ENCODE results near the gene CLK2.
"Not testable (repeated sequence)": the region's sequence is repeated elsewhere in the genome, so short reads cannot be mapped to it uniquely, and the experiment has no call there.

Gene CLK2

DNA sequence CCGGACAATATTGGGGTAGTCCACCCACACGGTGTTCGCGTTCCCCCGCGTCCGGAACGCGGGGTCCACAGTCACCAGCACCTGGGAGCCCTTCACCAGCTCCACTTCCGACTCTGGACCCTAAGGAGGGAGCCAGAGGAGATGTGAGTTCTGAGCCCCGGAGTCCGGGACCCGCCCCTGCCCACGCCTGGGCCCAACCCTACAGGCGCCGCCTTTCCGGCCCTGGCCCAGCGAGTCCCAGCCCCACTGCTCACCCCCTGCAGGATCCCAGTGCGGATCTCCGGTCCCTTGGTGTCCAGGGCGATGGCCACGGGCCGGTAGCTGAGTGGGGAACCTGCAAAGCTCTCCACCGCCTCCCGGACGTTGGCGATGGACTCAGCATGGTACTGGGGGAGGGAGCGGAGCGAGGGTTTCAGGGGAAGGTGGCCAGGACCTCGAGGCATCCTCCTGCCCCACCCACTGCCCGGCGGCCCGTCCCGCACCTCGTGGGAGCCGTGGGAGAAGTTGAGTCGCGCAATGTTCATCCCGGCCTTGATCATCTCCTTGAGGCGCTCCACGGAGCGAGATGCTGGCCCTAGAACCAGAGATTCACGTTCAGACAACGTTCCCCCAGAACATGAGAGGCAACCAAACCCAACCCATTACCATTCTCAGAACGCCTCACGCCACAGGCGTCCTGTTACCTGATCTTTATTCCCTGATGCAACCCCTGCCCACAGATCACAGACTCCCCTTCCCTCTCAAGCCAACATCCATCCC is 22.1 kb upstream of the CLK2 start:
- DNase-seq (ENCODE audit: low read depth) = no peak
- H3K4me1 ChIP-seq (ENCODE audit: control insufficient read depth, insufficient read depth, low read length) = no peaks in the 10 kb centered on the region
- no peak overlapping the region for H3K4me3 ChIP-seq (ENCODE audit: low read length)
- H3K9me3 ChIP-seq (ENCODE audit: control insufficient read depth, low read length) = no peaks in the 10 kb centered on the region
- H3K9ac ChIP-seq (ENCODE audit: low read length) = no peak overlapping the region
- peaks cover 51% of the 10 kb centered on the region for H3K27me3 ChIP-seq (replicated peaks; ENCODE audit: control insufficient read depth, insufficient read depth, low read length)
- H3K36me3 ChIP-seq (ENCODE audit: control insufficient read depth, insufficient read depth, low read length, severe bottlenecking) = no peaks in the 10 kb centered on the region

DNA sequence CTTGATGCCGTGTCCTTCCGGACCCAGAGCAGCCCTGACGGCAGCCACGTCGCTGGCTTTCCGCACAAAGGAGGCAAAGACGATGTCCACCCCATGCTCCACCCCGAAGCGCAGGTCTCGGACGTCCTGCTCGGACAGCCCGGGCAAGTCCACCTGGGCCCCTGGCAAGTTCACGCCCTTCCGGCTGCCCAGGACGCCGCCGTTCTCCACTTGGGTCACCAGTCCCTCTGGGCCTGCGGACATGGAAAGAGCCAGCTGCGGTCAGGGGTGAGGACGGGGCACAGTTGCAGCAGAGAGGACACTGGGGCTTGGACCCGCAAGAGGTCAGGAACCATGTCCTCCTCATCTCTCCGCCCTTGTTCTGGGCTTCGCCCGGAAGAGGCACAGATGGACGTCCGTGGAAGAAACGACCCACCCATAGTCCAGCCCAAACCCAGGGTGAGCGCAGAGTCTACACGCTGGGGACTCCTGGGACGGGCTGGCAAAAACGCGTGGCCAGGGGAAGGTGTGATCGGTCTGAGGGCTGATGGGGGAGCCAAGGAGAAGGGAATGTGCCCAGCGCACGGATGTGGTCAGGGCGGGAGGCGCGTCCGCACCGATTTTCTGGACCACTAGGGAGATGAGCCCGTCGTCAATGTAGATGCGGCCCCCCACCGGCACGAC is 21.3 kb upstream of the CLK2 start:
- H3K4me1 ChIP-seq (ENCODE audit: control insufficient read depth, insufficient read depth, low read length) = no peaks in the 10 kb centered on the region
- no peak overlapping the region for H3K4me3 ChIP-seq (ENCODE audit: low read length)
- no peaks in the 10 kb centered on the region for H3K36me3 ChIP-seq (ENCODE audit: control insufficient read depth, insufficient read depth, low read length, severe bottlenecking)
- H3K9me3 ChIP-seq (ENCODE audit: control insufficient read depth, low read length) = no peaks in the 10 kb centered on the region
- DNase-seq (ENCODE audit: low read depth) = no peak
- no peak overlapping the region for H3K9ac ChIP-seq (ENCODE audit: low read length)
- peaks cover 54% of the 10 kb centered on the region for H3K27me3 ChIP-seq (replicated peaks; ENCODE audit: control insufficient read depth, insufficient read depth, low read length)

DNA sequence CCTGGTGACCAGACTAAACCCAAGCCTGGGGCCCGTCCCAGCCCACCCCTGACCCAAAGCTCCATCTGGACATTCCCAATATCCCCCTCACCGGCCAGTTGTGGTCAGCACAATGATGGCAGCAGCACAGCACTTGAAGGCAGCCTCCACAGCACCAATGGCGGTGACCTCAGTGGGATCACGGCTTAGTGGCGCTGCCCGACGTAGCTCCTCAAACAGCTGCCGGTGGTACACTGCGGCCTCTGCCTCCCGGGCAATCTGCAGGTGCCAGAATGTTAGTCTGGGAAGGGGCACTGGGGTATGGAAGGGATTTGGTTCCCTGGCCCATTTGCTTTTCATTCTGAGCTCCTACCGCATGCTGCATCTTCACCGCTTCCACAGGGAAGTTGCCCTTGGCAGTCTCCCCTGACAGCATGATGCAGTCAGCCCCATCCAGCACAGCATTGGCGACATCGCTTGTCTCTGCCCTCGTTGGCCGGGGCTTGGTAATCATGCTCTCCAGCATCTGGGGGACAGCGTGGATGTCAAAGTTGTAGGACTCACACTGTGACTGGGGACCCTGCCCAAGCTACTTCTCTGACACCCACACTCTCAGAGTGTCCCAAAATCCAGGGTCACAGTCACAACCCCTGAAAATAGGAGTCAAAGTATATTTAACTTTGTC is 19.9 kb upstream of the CLK2 start:
- Histone ChIP-seq H3K9ac (ENCODE audit: low read length) (no peak overlapping the region), H3K27me3 (replicated peaks; ENCODE audit: control insufficient read depth, insufficient read depth, low read length) (peaks cover 54% of the 10 kb centered on the region), H3K4me3 (ENCODE audit: low read length) (no peak overlapping the region), H3K4me1 (ENCODE audit: control insufficient read depth, insufficient read depth, low read length) (no peaks in the 10 kb centered on the region), H3K9me3 (ENCODE audit: control insufficient read depth, low read length) (no peaks in the 10 kb centered on the region), H3K36me3 (ENCODE audit: control insufficient read depth, insufficient read depth, low read length, severe bottlenecking) (no peaks in the 10 kb centered on the region)
- no peak for DNase-seq (ENCODE audit: low read depth)

DNA sequence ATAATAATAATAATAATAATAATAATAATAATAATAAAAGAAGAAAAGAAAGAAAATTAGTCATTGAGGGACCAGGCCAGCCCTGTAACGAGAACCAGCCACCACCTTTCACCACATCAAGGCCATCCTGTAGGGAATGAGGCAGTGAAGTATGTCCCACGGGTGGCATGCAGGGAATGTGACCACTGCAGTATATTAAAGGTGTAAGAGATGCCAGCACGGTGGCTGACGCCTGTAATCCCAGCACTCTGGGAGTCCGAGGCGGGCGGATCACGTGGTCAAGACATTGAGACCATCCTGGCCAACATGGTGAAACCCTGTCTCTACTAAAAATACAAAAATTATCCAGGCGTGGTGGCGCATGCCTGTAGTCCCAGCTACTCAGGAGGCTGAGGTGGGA is 17.7 kb upstream of the CLK2 start:
- DNase-seq (ENCODE audit: low read depth) = not testable (repeated sequence)

DNA sequence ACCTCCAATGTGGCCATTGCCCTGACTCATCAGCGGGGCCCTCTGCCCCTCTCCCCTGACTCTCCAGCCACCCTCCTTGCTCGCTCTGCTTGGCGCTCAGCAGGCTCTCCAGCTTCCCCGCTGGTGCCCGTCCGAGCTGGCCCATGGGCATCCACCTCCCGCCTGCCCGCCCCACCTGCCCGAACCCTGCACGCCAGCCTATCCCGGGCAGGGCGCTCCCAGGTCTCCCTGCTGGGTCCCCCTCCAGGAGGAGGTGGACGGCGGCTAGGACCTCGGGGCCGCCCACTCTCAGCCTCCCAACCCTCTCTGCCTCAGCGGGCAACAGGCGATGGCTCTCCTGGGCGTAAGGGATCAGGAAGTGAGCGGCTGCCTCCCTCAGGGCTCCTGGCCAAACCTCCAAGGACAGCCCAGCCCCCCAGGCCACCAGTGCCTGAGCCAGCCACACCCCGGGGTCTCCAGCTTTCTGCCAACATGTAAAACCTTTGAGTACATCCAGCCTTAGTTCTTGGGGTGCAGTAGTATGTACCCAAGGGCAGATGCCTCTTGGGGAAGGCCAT is 14.8 kb upstream of the CLK2 start:
- no peak for DNase-seq (ENCODE audit: low read depth)
- Histone ChIP-seq H3K27me3 (replicated peaks; ENCODE audit: control insufficient read depth, insufficient read depth, low read length) (peaks cover 16% of the 10 kb centered on the region), H3K36me3 (ENCODE audit: control insufficient read depth, insufficient read depth, low read length, severe bottlenecking) (no peaks in the 10 kb centered on the region)

More for the DNA sequence above, 17.7 kb upstream of the CLK2 start:
- H3K4me3 ChIP-seq (ENCODE audit: low read length); H3K4me1 ChIP-seq (ENCODE audit: control insufficient read depth, insufficient read depth, low read length); H3K36me3 ChIP-seq (ENCODE audit: control insufficient read depth, insufficient read depth, low read length, severe bottlenecking); H3K9ac ChIP-seq (ENCODE audit: low read length); H3K9me3 ChIP-seq (ENCODE audit: control insufficient read depth, low read length): not testable (repeated sequence)
- peaks cover 44% of the 10 kb centered on the region for H3K27me3 ChIP-seq (replicated peaks; ENCODE audit: control insufficient read depth, insufficient read depth, low read length)

DNA sequence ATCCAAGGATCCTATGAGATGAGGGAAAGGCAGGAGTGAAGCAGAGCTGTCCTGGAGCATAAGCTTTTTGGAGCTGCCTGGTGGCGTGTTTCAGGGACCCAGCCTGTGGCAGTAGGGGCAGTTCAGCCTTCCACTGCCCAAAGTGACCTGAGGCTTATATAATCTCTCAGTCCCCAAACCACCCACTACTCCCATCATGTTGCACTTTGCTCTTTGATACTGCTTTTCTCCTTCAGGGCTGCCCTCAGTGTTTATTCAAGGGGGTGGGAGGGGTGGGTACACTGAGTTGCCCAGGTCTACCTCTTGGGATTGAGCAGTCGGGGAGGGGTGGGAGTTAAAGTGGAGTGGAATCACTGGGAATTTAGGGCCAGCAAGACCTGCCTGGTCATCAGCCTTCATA is 13.2 kb upstream of the CLK2 start:
- H3K4me1 ChIP-seq (ENCODE audit: control insufficient read depth, insufficient read depth, low read length) = no peaks in the 10 kb centered on the region
- no peaks in the 10 kb centered on the region for H3K9me3 ChIP-seq (ENCODE audit: control insufficient read depth, low read length)
- DNase-seq (ENCODE audit: low read depth) = no peak
- H3K9ac ChIP-seq (ENCODE audit: low read length) = no peak overlapping the region
- no peaks in the 10 kb centered on the region for H3K36me3 ChIP-seq (ENCODE audit: control insufficient read depth, insufficient read depth, low read length, severe bottlenecking)
- H3K27me3 ChIP-seq (replicated peaks; ENCODE audit: control insufficient read depth, insufficient read depth, low read length) = peaks cover 7% of the 10 kb centered on the region
- H3K4me3 ChIP-seq (ENCODE audit: low read length) = no peak overlapping the region

More for the DNA sequence above, 14.8 kb upstream of the CLK2 start:
- H3K9ac ChIP-seq (ENCODE audit: low read length) = no peak overlapping the region
- no peak overlapping the region for H3K4me3 ChIP-seq (ENCODE audit: low read length)
- no peaks in the 10 kb centered on the region for H3K4me1 ChIP-seq (ENCODE audit: control insufficient read depth, insufficient read depth, low read length)
- H3K9me3 ChIP-seq (ENCODE audit: control insufficient read depth, low read length) = no peaks in the 10 kb centered on the region

DNA sequence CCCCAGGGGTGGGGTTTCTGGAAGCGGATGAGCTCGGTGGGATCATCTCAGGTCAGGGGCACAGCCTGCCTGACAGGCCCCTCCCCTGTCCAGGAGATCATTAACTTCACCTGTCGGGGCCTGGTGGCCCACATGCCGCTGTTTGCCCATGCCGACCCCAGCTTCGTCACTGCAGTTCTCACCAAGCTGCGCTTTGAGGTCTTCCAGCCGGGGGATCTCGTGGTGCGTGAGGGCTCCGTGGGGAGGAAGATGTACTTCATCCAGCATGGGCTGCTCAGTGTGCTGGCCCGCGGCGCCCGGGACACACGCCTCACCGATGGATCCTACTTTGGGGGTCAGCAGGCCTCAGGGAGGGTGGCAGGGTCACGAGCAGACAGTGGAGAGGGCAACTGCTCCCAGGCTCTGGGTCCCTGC is 12.3 kb upstream of the CLK2 start:
- Histone ChIP-seq H3K9ac (ENCODE audit: low read length) (no peak overlapping the region), H3K27me3 (replicated peaks; ENCODE audit: control insufficient read depth, insufficient read depth, low read length) (peaks cover 5% of the 10 kb centered on the region), H3K4me3 (ENCODE audit: low read length) (no peak overlapping the region), H3K4me1 (ENCODE audit: control insufficient read depth, insufficient read depth, low read length) (no peaks in the 10 kb centered on the region), H3K36me3 (ENCODE audit: control insufficient read depth, insufficient read depth, low read length, severe bottlenecking) (no peaks in the 10 kb centered on the region), H3K9me3 (ENCODE audit: control insufficient read depth, low read length) (no peaks in the 10 kb centered on the region)
- DNase-seq (ENCODE audit: low read depth) = no peak

DNA sequence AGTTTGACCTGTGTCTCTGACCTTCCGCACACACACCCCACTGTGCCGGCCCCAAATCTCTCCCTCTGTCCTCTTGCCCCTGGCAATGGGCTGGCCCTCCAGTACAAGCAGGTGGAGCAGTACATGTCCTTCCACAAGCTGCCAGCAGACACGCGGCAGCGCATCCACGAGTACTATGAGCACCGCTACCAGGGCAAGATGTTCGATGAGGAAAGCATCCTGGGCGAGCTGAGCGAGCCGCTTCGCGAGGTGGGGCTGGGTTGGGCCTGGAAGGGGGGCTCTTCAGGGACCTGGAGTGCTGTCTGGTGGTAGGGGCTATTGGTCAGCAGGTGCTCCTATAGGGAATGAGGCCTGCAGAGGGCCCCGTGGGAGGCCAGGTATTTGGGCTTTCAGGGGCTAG is 11.8 kb upstream of the CLK2 start:
- no peaks in the 10 kb centered on the region for H3K4me1 ChIP-seq (ENCODE audit: control insufficient read depth, insufficient read depth, low read length)
- no peaks in the 10 kb centered on the region for H3K9me3 ChIP-seq (ENCODE audit: control insufficient read depth, low read length)
- no peaks in the 10 kb centered on the region for H3K36me3 ChIP-seq (ENCODE audit: control insufficient read depth, insufficient read depth, low read length, severe bottlenecking)
- no peak overlapping the region for H3K9ac ChIP-seq (ENCODE audit: low read length)
- no peak for DNase-seq (ENCODE audit: low read depth)
- no peak overlapping the region for H3K4me3 ChIP-seq (ENCODE audit: low read length)
- peaks cover under 1% of the 10 kb centered on the region for H3K27me3 ChIP-seq (replicated peaks; ENCODE audit: control insufficient read depth, insufficient read depth, low read length)

DNA sequence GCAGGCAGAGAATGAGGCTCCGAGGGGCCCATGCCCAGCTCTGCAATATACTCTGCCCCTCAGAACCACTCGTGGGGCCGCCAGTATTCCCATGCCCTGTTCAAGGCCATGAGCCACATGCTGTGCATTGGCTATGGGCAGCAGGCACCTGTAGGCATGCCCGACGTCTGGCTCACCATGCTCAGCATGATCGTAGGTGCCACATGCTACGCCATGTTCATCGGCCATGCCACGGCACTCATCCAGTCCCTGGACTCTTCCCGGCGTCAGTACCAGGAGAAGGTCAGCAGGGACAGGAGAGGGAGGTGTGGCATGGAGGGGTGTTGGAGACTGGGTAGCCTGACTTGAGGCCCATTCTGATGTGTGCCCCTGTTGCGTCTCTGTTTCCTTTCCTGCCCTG is 11.2 kb upstream of the CLK2 start:
- Histone ChIP-seq H3K27me3 (replicated peaks; ENCODE audit: control insufficient read depth, insufficient read depth, low read length) (no peaks in the 10 kb centered on the region), H3K9me3 (ENCODE audit: control insufficient read depth, low read length) (no peaks in the 10 kb centered on the region), H3K36me3 (ENCODE audit: control insufficient read depth, insufficient read depth, low read length, severe bottlenecking) (no peaks in the 10 kb centered on the region), H3K4me3 (ENCODE audit: low read length) (no peak overlapping the region), H3K4me1 (ENCODE audit: control insufficient read depth, insufficient read depth, low read length) (no peaks in the 10 kb centered on the region), H3K9ac (ENCODE audit: low read length) (no peak overlapping the region)
- DNase-seq (ENCODE audit: low read depth) = no peak

DNA sequence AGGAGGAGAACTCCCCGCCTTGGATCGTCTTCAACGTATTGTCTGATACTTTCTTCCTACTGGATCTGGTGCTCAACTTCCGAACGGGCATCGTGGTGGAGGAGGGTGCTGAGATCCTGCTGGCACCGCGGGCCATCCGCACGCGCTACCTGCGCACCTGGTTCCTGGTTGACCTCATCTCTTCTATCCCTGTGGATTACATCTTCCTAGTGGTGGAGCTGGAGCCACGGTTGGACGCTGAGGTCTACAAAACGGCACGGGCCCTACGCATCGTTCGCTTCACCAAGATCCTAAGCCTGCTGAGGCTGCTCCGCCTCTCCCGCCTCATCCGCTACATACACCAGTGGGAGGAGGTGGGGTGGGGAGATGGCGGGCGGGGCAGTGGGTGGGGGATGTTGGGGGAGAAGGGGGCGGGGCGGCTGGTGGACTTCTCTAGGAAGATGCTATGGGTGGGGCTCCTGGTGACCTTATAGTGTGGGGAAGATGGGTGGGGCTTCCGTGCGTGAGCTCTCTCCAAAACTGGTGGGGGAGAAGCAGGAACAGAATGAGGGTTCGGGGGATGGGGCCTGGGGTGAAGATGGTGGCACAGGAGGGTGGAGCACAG is 9.3 kb upstream of the CLK2 start:
- no peak overlapping the region for H3K9ac ChIP-seq (ENCODE audit: low read length)
- no peak for DNase-seq (ENCODE audit: low read depth)
- H3K27me3 ChIP-seq (replicated peaks; ENCODE audit: control insufficient read depth, insufficient read depth, low read length) = no peaks in the 10 kb centered on the region
- no peaks in the 10 kb centered on the region for H3K36me3 ChIP-seq (ENCODE audit: control insufficient read depth, insufficient read depth, low read length, severe bottlenecking)
- H3K4me1 ChIP-seq (ENCODE audit: control insufficient read depth, insufficient read depth, low read length) = no peaks in the 10 kb centered on the region
- H3K9me3 ChIP-seq (ENCODE audit: control insufficient read depth, low read length) = no peaks in the 10 kb centered on the region
- H3K4me3 ChIP-seq (ENCODE audit: low read length) = no peak overlapping the region

DNA sequence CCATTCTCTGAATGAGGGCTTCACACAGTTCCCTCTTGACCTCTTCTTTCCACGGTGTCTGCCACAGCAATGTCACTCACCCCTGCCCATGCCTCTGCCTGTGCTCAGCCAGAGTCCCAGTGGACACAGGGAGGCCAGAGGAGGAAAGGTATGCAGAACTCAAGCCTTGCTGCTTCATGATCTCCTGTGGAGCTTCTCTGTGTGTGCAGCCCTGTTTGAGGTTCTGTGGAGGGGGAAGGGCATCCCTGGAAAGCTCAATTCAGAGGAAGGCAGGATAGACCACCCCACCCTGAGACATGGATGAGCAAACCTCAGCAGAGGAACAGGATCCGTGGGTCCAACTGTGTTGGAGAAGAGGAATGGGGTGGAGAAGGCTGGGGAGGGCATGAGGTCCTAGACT is 6.0 kb upstream of the CLK2 start:
- Histone ChIP-seq H3K36me3 (ENCODE audit: control insufficient read depth, insufficient read depth, low read length, severe bottlenecking) (no peaks in the 10 kb centered on the region), H3K4me3 (ENCODE audit: low read length) (no peak overlapping the region), H3K27me3 (replicated peaks; ENCODE audit: control insufficient read depth, insufficient read depth, low read length) (no peaks in the 10 kb centered on the region), H3K9ac (ENCODE audit: low read length) (no peak overlapping the region), H3K9me3 (ENCODE audit: control insufficient read depth, low read length) (no peaks in the 10 kb centered on the region), H3K4me1 (ENCODE audit: control insufficient read depth, insufficient read depth, low read length) (peaks cover 4% of the 10 kb centered on the region)
- DNase-seq (ENCODE audit: low read depth) = no peak

Measured in adipocyte (in vitro differentiated cells).